Naive thymus-derived CD4-positive, alpha-beta T cell (primary cell): ENCODE results near the gene SDCCAG8. TPM values are rescaled to one million over a fixed set of nuclear protein-coding genes. Genes with fewer than 3 reads are reported as not detected.

ENCODE experiments used
- ATAC-seq: fragments of 150-1000 bp; cut with Tn5 transposase; 2 replicates; pipeline ENCODE4 v1.10.0; 2021; ENCODE audit warnings: mild to moderate bottlenecking, moderate library complexity
- CTCF ChIA-PET: fragments of 350-600 bp; sonication (Branson Sonifier 250); formaldehyde crosslinking; loops from one replicate; lab custom pipeline; 2021; ENCODE audit warnings: antibody characterized with exemption; lab: Charles Lee
- POLR2A ChIA-PET: fragments of 350-600 bp; sonication (Branson Sonifier 250); formaldehyde crosslinking; loops from one replicate; lab custom pipeline; 2021; ENCODE audit warnings: antibody characterized with exemption, inconsistent platforms; lab: Charles Lee
- DNase-seq, 9 donors: peaks; one replicate each; pipeline versions ENCODE4 v3.0.0 to v3.0.0-alpha.2; 2020 to 2022; ENCODE audit warnings: mixed read lengths in 1 of 9
- H3K27ac ChIP-seq: one replicate; pipeline ENCODE4 v1.7.0; 2013; ENCODE audit warnings: mild to moderate bottlenecking, low read depth, low read length, moderate library complexity
- H3K27me3 ChIP-seq, 2 donors: one replicate each; pipeline ENCODE4 v1.7.0; 2013; ENCODE audit warnings: low read length in 2 of 2, mild to moderate bottlenecking in 2 of 2, moderate library complexity in 2 of 2; ENCODE audit not compliant: control insufficient read depth in 2 of 2, insufficient read depth in 2 of 2
- H3K36me3 ChIP-seq, 3 experiments: 1 replicate in 2 of 3; 2 replicates in 1 of 3; pipeline ENCODE4 v1.7.0; 2013; ENCODE audit warnings: low read length in 3 of 3, mild to moderate bottlenecking in 3 of 3, moderate library complexity in 1 of 3; ENCODE audit not compliant: insufficient read depth in 3 of 3, control insufficient read depth in 2 of 3
- H3K4me1 ChIP-seq, 2 donors: one replicate each; pipeline ENCODE4 v1.7.0; 2013; ENCODE audit warnings: low read length in 2 of 2, mild to moderate bottlenecking in 2 of 2, moderate library complexity in 1 of 2; ENCODE audit not compliant: control insufficient read depth in 2 of 2, insufficient read depth in 2 of 2
- H3K4me3 ChIP-seq: 2 replicates; pipeline ENCODE4 v1.7.0; 2013; ENCODE audit warnings: mild to moderate bottlenecking, low read length
- H3K9me3 ChIP-seq, 3 experiments: 1 replicate in 2 of 3; 2 replicates in 1 of 3; pipeline ENCODE4 v1.7.0; 2013; ENCODE audit warnings: low read length in 3 of 3; ENCODE audit not compliant: control insufficient read depth in 2 of 3
- H3K27ac Mint-ChIP-seq, 9 donors: one replicate each; pipeline ENCODE4 v1.8.0; 2020 to 2022; ENCODE audit warnings: mixed read lengths in 9 of 9, mild to moderate bottlenecking in 8 of 9, moderate library complexity in 5 of 9, inconsistent platforms in 2 of 9
- H3K27me3 Mint-ChIP-seq, 5 donors: one replicate each; pipeline ENCODE4 v1.8.0; 2021 to 2022; ENCODE audit warnings: mixed read lengths in 5 of 5, mild to moderate bottlenecking in 1 of 5
- H3K36me3 Mint-ChIP-seq, 5 donors: one replicate each; pipeline ENCODE4 v1.8.0; 2020 to 2022; ENCODE audit warnings: mixed read lengths in 5 of 5, mild to moderate bottlenecking in 3 of 5, inconsistent platforms in 1 of 5
- H3K4me1 Mint-ChIP-seq, 7 donors: one replicate each; pipeline ENCODE4 v1.8.0; 2020 to 2022; ENCODE audit warnings: mixed read lengths in 7 of 7, mild to moderate bottlenecking in 3 of 7, inconsistent platforms in 1 of 7
- H3K4me3 Mint-ChIP-seq, 10 donors: one replicate each; pipeline ENCODE4 v1.8.0; 2020 to 2022; ENCODE audit warnings: mild to moderate bottlenecking in 10 of 10, mixed read lengths in 10 of 10, moderate library complexity in 6 of 10, inconsistent platforms in 2 of 10
- H3K9me3 Mint-ChIP-seq, 11 donors: one replicate each; pipeline ENCODE4 v1.8.0; 2020 to 2022; ENCODE audit warnings: mixed read lengths in 11 of 11, mild to moderate bottlenecking in 4 of 11, inconsistent platforms in 1 of 11, moderate library complexity in 1 of 11
- intact Hi-C, 2 donors: fragments of 100-400 bp; cut with micrococcal nuclease; formaldehyde crosslinking; loops; one replicate each; pipeline ENCODE4 v1.15.1; 2023
- polyA plus RNA-seq, 2 donors: library from polyadenylated mRNA; unstranded; fragments of 300-500 nt; fragmentation: Illumina TruSeq; gene quantifications; one replicate each; pipeline ENCODE4 v1.2.3, GENCODE V29; 2021
- total RNA-seq, 6 experiments: library from RNA in 5 of 6; stranded (reverse) in 5 of 6; gene quantifications; 1 replicate in 5 of 6; 2 replicates in 1 of 6; pipeline ENCODE4 v1.2.3 and lab custom pipeline; 2021 to 2026

The SDCCAG8 gene
- total and polyA plus RNA-seq, 7 experiments from 2014 or later: 26.0 to 45.2 (median 39.1) TPM

DNA sequence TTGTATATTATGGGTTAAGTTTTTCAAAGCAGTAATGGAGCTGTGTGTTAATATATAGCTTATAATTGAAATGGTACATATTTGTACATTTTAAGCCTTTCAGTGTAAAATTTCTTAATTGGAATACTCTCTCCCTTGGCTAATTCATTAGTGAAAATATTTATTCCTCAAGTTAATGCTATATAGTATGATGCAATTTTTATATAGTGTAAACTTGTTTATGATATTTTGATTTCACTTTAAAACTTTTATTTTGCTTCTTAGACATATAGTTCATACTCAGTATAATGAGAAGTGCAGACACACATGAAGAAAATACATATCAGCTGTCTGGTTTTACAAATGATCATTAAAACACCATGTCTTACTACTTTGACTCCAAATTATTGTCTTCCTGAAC is 140.6 kb downstream of the SDCCAG8 start:
- no peak overlapping the region for H3K27ac Mint-ChIP-seq
- no peaks in the 10 kb centered on the region for H3K9me3 Mint-ChIP-seq
- ATAC-seq: no peak
- H3K27ac ChIP-seq: no peak overlapping the region
- no peaks in the 10 kb centered on the region for H3K27me3 ChIP-seq
- intact Hi-C loops: no loop called here
- no peaks in the 10 kb centered on the region for H3K27me3 Mint-ChIP-seq
- no peaks in the 10 kb centered on the region for H3K4me1 ChIP-seq
- no peaks in the 10 kb centered on the region for H3K9me3 ChIP-seq
- DNase-seq: no peak
- no peak overlapping the region for H3K4me3 ChIP-seq
- no peak overlapping the region for H3K4me3 Mint-ChIP-seq
- H3K36me3 Mint-ChIP-seq: peaks cover 0 to 31% (median 4%) of the 10 kb centered on the region in 5 donors
- CTCF ChIA-PET: no interaction called here
- POLR2A ChIA-PET: no interaction called here
- H3K36me3 ChIP-seq: peaks cover 0 to 4% (median 0%) of the 10 kb centered on the region in 3 experiments
- H3K4me1 Mint-ChIP-seq: peaks cover 0 to 13% (median 0%) of the 10 kb centered on the region in 7 donors

DNA sequence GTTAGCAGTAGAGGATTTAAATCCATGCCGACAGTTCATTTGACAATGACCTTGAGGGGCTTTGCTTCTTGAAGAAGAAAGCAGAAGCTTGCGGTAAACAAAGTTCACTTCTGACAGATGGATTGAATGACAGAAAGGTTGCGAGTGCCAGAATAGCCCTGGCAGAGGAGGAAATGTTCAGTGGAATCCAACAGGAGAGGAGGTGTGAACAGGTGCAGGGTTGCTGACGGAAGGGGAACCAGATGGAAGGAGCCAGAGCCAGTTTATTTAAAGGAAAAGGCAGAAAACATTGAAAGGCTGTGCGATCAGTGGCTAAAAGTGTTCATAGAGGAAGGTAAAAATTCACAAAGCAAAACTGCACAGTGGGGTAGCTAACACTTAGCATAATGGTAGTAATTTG is 141.0 kb downstream of the SDCCAG8 start:
- Histone ChIP-seq H3K27me3 (no peaks in the 10 kb centered on the region), H3K4me3 (no peak overlapping the region), H3K36me3 (no peaks in the 10 kb centered on the region), H3K4me1 (no peaks in the 10 kb centered on the region), H3K27ac (no peak overlapping the region), H3K9me3 (no peaks in the 10 kb centered on the region)
- no peak for DNase-seq
- H3K27ac Mint-ChIP-seq: no peak overlapping the region
- ChIA-PET CTCF (no interaction called here), POLR2A (no interaction called here)
- H3K4me3 Mint-ChIP-seq: no peak overlapping the region
- intact Hi-C loops: no loop called here
- peaks cover 0 to 13% (median 0%) of the 10 kb centered on the region in 7 donors for H3K4me1 Mint-ChIP-seq
- ATAC-seq: no peak
- peaks cover 0 to 27% (median 4%) of the 10 kb centered on the region in 5 donors for H3K36me3 Mint-ChIP-seq
- H3K27me3 Mint-ChIP-seq: no peaks in the 10 kb centered on the region
- no peaks in the 10 kb centered on the region for H3K9me3 Mint-ChIP-seq

DNA sequence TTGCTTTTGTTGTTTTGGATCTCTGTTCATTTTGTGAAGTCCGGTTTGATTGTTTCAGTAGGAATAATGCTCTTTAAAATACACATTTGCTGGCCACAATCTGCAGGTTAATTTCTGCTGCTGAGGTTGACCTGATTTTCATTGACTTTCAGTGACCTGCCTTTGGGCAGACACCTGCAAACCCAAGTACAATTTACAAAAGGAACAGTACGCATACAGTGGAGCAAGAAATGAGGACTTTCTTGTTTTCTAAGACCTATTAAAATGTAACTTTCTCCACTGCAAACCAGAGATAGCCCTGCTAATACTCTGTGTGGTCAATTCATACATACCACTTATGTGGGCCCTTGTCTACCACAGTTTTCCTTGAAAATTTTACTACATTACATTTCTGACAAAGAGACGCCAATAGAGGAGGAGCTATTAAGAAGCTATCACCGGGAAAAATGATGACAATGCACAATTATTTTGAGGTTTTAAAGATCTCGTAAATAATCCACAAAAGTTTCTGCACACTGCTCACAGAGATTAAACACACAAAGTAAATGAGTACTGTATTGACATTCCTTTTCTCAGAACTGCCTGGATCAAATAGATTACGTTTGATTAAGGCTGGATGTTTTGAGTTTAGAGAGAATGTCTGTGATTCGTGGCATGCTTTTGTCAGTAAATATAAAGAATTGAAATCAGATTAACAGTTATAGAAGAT is 141.9 kb downstream of the SDCCAG8 start:
- no peak overlapping the region for H3K4me3 Mint-ChIP-seq
- DNase-seq (no peak), ATAC-seq (no peak)
- H3K27me3 Mint-ChIP-seq: no peaks in the 10 kb centered on the region
- no peaks in the 10 kb centered on the region for H3K4me1 ChIP-seq
- no peak overlapping the region for H3K27ac Mint-ChIP-seq
- H3K36me3 Mint-ChIP-seq: peaks cover 0 to 31% (median 9%) of the 10 kb centered on the region in 5 donors
- no peaks in the 10 kb centered on the region for H3K36me3 ChIP-seq
- no peak overlapping the region for H3K27ac ChIP-seq
- ChIA-PET CTCF (no interaction called here), POLR2A (no interaction called here)
- H3K27me3 ChIP-seq: no peaks in the 10 kb centered on the region
- intact Hi-C loops: no loop called here
- H3K9me3 ChIP-seq: no peaks in the 10 kb centered on the region
- no peaks in the 10 kb centered on the region for H3K9me3 Mint-ChIP-seq
- no peak overlapping the region for H3K4me3 ChIP-seq
- peaks cover 0 to 10% (median 0%) of the 10 kb centered on the region in 7 donors for H3K4me1 Mint-ChIP-seq

DNA sequence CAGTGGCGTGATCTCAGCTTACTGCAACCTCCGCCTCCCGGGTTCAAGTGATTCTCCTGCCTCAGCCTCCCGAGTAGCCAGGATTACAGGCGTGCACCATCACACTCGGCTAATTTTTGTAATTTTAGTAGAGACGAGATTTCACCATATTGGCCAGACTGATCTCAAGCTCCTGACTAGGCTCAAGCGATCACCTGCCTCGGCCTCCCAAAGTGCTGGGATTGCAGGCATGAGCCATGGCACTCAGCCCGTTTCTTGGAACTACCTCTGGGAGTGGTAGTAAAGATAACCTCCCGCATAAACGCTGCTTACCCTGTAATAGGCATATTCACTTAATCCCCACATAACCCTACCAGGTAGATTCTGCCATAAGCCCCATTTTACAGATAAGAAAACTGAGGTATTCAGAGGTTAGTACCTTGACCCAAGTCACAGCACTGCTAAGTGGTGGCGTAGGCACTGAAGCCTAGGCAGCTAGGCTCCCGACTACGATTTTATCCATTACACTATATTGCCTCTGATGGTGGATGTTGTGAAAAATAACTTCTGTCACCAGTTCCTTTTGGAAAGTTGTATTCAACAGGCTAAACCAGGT is 143.8 kb downstream of the SDCCAG8 start:
- no peaks in the 10 kb centered on the region for H3K27me3 ChIP-seq
- Mint-ChIP-seq H3K4me1 (peaks cover 0 to 5% (median 0%) of the 10 kb centered on the region in 7 donors), H3K27ac (no peak overlapping the region), H3K9me3 (no peaks in the 10 kb centered on the region), H3K27me3 (no peaks in the 10 kb centered on the region), H3K4me3 (no peak overlapping the region), H3K36me3 (peaks cover 0 to 26% (median 7%) of the 10 kb centered on the region in 5 donors)
- no peak for DNase-seq
- intact Hi-C loops: no loop called here
- ATAC-seq: no peak
- H3K27ac ChIP-seq: no peak overlapping the region
- CTCF ChIA-PET: no interaction called here
- POLR2A ChIA-PET: no interaction called here
- H3K36me3 ChIP-seq: no peaks in the 10 kb centered on the region
- no peaks in the 10 kb centered on the region for H3K9me3 ChIP-seq
- no peaks in the 10 kb centered on the region for H3K4me1 ChIP-seq
- no peak overlapping the region for H3K4me3 ChIP-seq

DNA sequence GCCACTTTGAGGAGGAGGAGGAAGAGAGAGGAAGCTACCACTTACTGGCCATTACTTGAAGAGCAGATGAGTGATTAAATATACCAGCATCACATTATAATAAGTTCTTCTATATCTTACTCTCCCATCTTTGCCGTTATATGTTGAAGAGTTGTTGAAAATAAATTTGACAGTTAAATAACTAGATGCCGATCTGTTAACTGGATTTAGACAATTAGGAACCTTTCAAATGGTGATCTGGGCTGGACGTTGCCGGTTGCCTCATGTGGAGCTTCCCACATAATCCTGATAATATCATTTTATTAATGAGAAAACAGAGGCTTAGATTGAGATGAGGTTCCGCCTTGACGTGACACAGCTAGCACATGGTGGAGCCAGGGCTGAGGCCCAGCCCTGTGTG is 147.0 kb downstream of the SDCCAG8 start:
- Histone ChIP-seq H3K36me3 (no peaks in the 10 kb centered on the region), H3K27ac (no peak overlapping the region), H3K9me3 (no peaks in the 10 kb centered on the region), H3K4me1 (no peaks in the 10 kb centered on the region), H3K27me3 (no peaks in the 10 kb centered on the region), H3K4me3 (no peak overlapping the region)
- intact Hi-C loops: no loop called here
- CTCF ChIA-PET: no interaction called here
- no peaks in the 10 kb centered on the region for H3K9me3 Mint-ChIP-seq
- H3K4me1 Mint-ChIP-seq: peaks cover 0 to 10% (median 0%) of the 10 kb centered on the region in 7 donors
- no peak for DNase-seq
- no peak for ATAC-seq
- peaks cover 0 to 29% (median 15%) of the 10 kb centered on the region in 5 donors for H3K36me3 Mint-ChIP-seq
- no peak overlapping the region for H3K27ac Mint-ChIP-seq
- POLR2A ChIA-PET: no interaction called here
- H3K4me3 Mint-ChIP-seq: no peak overlapping the region
- no peaks in the 10 kb centered on the region for H3K27me3 Mint-ChIP-seq

GRCh38 chr1:243406424-243406823 is 150.6 kb downstream of the SDCCAG8 start:
- H3K9me3 Mint-ChIP-seq: no peaks in the 10 kb centered on the region
- H3K27me3 Mint-ChIP-seq: no peaks in the 10 kb centered on the region
- H3K4me3 Mint-ChIP-seq: no peak overlapping the region
- Histone ChIP-seq H3K27me3 (no peaks in the 10 kb centered on the region), H3K36me3 (no peaks in the 10 kb centered on the region), H3K4me3 (no peak overlapping the region), H3K4me1 (no peaks in the 10 kb centered on the region), H3K27ac (no peak overlapping the region), H3K9me3 (no peaks in the 10 kb centered on the region)
- ATAC-seq (no peak), DNase-seq (no peak)
- no peak overlapping the region for H3K27ac Mint-ChIP-seq
- POLR2A ChIA-PET: no interaction called here
- intact Hi-C loops: no loop called here
- peaks cover 0 to 24% (median 15%) of the 10 kb centered on the region in 5 donors for H3K36me3 Mint-ChIP-seq
- CTCF ChIA-PET: no interaction called here
- H3K4me1 Mint-ChIP-seq: peaks cover 0 to 10% (median 0%) of the 10 kb centered on the region in 7 donors
